ENCODE measurements around the gene DOK5.

The DOK5 gene

DNA sequence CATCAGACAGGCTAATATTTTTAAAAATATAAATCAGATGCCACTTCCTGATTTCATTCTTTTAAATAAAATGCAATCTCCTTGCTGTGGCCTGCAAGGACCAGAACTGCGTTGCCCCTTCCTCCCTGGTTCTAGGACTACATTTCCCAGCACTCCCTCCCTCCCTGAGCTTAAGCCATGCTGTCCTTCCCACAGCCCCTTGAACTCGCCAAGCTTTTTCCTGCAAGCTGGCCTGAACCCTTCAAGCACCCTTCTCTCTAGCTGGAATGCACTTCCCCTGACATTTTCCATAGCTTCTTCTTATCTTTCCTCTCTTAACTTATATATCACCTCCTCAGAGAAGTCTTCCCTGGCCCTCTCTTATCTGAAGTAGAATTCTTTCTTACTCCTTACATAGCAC, 6.1 kb upstream of the DOK5 start:
- H3K9me3 ChIP-seq, result no peaks in the 10 kb centered on the region
- no peak for TF ChIP-seq Cebpa-rat (IDR thresholded peaks at IDR 0.05)
- H3K27me3 ChIP-seq, result no peaks in the 10 kb centered on the region

DNA sequence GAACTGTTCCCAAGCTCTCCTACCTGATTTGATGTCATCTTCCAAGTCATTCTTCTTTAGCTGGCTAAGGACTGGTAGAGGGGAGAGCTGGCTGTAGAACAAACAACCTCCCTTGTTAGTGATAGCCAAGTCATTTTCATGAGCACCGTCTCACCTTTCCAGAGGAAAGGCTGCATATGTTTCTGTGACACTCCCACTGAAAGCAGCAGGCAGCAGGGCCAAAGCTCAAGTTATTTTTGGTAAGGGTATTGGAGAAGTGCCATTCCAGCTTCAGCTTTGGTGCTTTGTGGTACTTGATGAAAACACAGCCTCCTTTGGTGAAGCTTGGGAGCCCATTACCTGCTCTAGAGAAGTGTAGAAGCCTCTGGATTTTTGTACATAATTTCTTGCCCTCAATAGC, 5.4 kb upstream of the DOK5 start:
- H3K4me1 ChIP-seq, result no peaks in the 10 kb centered on the region
- no peak overlapping the region for H3K27ac ChIP-seq
- TF ChIP-seq Cebpa-rat (IDR thresholded peaks at IDR 0.05), result no peak
- no peak overlapping the region for H3K4me2 ChIP-seq
- H3K36me3 ChIP-seq, result no peaks in the 10 kb centered on the region
- no peak overlapping the region for H3K4me3 ChIP-seq
- no peaks in the 10 kb centered on the region; the same call in 1 of the 2 replicates for H3K9me3 ChIP-seq
- H3K9ac ChIP-seq, result no peak overlapping the region
- H3K27me3 ChIP-seq, result no peaks in the 10 kb centered on the region
- no peaks in the 10 kb centered on the region for H4K20me1 ChIP-seq

More for the DNA sequence above, 6.1 kb upstream of the DOK5 start:
- no peaks in the 10 kb centered on the region for H4K20me1 ChIP-seq
- no peaks in the 10 kb centered on the region for H3K4me1 ChIP-seq
- H3K36me3 ChIP-seq, result no peaks in the 10 kb centered on the region
- no peak overlapping the region for H3K27ac ChIP-seq
- no peak overlapping the region for H3K4me3 ChIP-seq
- no peak overlapping the region for H3K4me2 ChIP-seq
- H3K9ac ChIP-seq, result no peak overlapping the region

- no peak overlapping the region for H3K4me2 ChIP-seq
- H3K4me1 ChIP-seq, result no peaks in the 10 kb centered on the region
- no peak overlapping the region for H3K4me3 ChIP-seq
- H3K9me3 ChIP-seq, result peaks cover 5% of the 10 kb centered on the region
- H3K27ac ChIP-seq, result no peak overlapping the region
- no peaks in the 10 kb centered on the region for H3K27me3 ChIP-seq
- no peak for TF ChIP-seq Cebpa-rat (IDR thresholded peaks at IDR 0.05)
- H4K20me1 ChIP-seq, result no peaks in the 10 kb centered on the region
- H3K36me3 ChIP-seq, result no peaks in the 10 kb centered on the region
- no peak overlapping the region for H3K9ac ChIP-seq
Observed at GRCh38 chr20:54470697-54471096, 4.7 kb upstream of the DOK5 start.

- no peak for TF ChIP-seq Cebpa-rat (IDR thresholded peaks at IDR 0.05)
- H3K27ac ChIP-seq, result no peak overlapping the region
- no peaks in the 10 kb centered on the region for H4K20me1 ChIP-seq
- H3K4me1 ChIP-seq, result no peaks in the 10 kb centered on the region
- no peak overlapping the region for H3K9ac ChIP-seq
- no peak overlapping the region for H3K4me3 ChIP-seq
- H3K36me3 ChIP-seq, result no peaks in the 10 kb centered on the region
- H3K4me2 ChIP-seq, result no peak overlapping the region
- no peaks in the 10 kb centered on the region for H3K27me3 ChIP-seq
- peaks cover 13% of the 10 kb centered on the region for H3K9me3 ChIP-seq
Observed at GRCh38 chr20:54472607-54473006, 2.8 kb upstream of the DOK5 start.

DNA sequence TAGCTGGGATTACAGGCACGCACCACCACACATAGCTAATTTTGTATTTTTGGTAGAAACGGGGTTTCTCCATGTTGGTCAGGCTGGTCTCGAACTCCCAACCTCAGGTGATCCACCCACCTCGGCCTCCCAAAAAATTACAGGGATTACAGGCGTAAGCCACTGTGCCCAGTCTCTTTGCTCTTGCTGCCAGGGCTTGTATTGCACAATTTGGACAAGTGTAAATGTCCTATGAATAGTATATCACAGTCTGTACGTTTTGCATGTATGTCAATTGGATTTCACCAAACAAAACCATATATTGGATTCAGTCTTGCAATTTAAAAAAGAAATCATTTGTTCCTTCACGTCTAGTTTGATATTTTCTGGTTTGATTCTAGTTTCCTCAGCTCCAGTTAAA, 2.1 kb upstream of the DOK5 start:
- H3K9ac ChIP-seq, result no peak overlapping the region
- no peaks in the 10 kb centered on the region for H3K36me3 ChIP-seq
- H3K27me3 ChIP-seq, result no peaks in the 10 kb centered on the region
- H3K4me3 ChIP-seq, result no peak overlapping the region
- TF ChIP-seq Cebpa-rat (IDR thresholded peaks at IDR 0.05), result no peak
- H3K9me3 ChIP-seq, result peaks cover 13% of the 10 kb centered on the region
- H4K20me1 ChIP-seq, result no peaks in the 10 kb centered on the region
- H3K27ac ChIP-seq, result no peak overlapping the region
- no peaks in the 10 kb centered on the region for H3K4me1 ChIP-seq
- H3K4me2 ChIP-seq, result no peak overlapping the region

DNA sequence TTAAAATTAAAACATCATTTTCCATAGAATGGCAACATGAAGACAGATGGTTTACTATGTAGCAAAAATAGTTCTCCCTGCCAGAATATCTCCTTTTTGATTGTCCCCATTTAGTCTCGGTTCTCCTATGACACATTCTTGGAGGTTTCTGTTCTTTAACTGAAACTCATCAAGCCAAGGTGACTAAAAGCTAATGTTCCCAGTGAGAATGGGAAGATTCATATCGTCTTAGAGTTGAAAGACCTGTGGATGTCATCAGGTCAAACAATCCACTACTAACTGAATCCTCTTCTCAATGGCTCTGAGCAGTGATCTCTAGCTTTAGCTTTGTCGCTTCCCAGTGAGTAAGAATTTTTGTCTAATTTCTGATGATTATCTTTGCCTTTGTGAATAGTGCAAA, 1.3 kb upstream of the DOK5 start:
- no peak for TF ChIP-seq Cebpa-rat (IDR thresholded peaks at IDR 0.05)
- no peak overlapping the region for H3K9ac ChIP-seq

GRCh38 chr20:54474866-54475265, 527 bp upstream of the DOK5 start:
- Histone ChIP-seq H3K4me2 (no peak overlapping the region), H3K27ac (no peak overlapping the region), H3K9ac (no peak overlapping the region), H3K4me3 (no peak overlapping the region), H3K9me3 (peaks cover 13% of the 10 kb centered on the region), H3K27me3 (no peaks in the 10 kb centered on the region), H3K36me3 (no peaks in the 10 kb centered on the region), H4K20me1 (no peaks in the 10 kb centered on the region), H3K4me1 (no peaks in the 10 kb centered on the region)
- no peak for TF ChIP-seq Cebpa-rat (IDR thresholded peaks at IDR 0.05)

More for the DNA sequence above, 1.3 kb upstream of the DOK5 start:
- peaks cover 13% of the 10 kb centered on the region for H3K9me3 ChIP-seq
- no peak overlapping the region for H3K27ac ChIP-seq
- no peak overlapping the region for H3K4me2 ChIP-seq
- no peak overlapping the region for H3K4me3 ChIP-seq
- H3K4me1 ChIP-seq, result no peaks in the 10 kb centered on the region
- no peaks in the 10 kb centered on the region for H3K36me3 ChIP-seq
- H4K20me1 ChIP-seq, result no peaks in the 10 kb centered on the region
- no peaks in the 10 kb centered on the region for H3K27me3 ChIP-seq

GRCh38 chr20:54476169-54477009, 996 bp downstream of the DOK5 start:
- TF ChIP-seq Cebpa-rat (IDR thresholded peaks at IDR 0.05), result no peak
- Histone ChIP-seq H3K4me1 (no peaks in the 10 kb centered on the region), H3K27ac (no peak overlapping the region), H3K9ac (no peak overlapping the region), H3K36me3 (no peaks in the 10 kb centered on the region), H4K20me1 (no peaks in the 10 kb centered on the region), H3K4me2 (no peak overlapping the region), H3K4me3 (no peak overlapping the region), H3K27me3 (no peaks in the 10 kb centered on the region), H3K9me3 (peaks cover 13% of the 10 kb centered on the region)

DNA sequence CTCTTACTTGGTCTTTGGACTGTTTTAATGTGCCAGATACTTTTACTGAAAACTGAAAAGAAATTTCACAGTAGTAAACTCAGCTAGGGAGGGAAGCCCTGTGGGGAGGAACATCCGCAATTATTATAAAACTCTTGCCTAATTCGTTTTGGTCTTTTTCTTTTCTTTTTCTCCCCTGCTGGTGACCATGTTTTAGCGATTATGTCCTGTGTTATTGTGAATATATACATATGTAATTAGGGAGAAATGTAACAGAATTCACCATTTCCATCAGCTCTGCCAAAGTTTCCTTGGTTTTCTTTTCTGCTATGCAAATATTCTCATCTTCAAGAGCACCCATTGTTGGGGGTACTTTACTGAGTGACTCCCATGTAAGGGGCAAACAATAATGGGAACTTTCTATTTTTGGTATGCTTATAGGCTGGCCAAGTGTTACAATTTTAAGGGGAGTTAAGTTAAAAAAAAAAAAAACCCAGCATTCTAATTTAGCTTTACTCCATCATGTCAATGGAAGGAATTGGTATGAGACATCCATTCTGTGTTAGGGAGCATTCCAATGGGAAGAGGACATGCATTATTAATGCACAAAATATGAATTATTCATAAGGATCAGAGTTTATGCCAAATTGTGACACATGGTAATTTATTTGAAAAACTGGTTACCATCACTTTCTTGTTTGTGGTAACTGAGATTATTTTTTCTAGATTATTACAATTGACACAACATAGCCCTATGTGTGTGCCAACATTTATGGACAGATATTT, 2.0 kb downstream of the DOK5 start:
- H4K20me1 ChIP-seq, result no peaks in the 10 kb centered on the region
- no peak overlapping the region for H3K9ac ChIP-seq
- TF ChIP-seq Cebpa-rat (IDR thresholded peaks at IDR 0.05), result no peak
- H3K27me3 ChIP-seq, result no peaks in the 10 kb centered on the region
- H3K9me3 ChIP-seq, result peaks cover 13% of the 10 kb centered on the region
- no peaks in the 10 kb centered on the region for H3K36me3 ChIP-seq
- no peak overlapping the region for H3K4me2 ChIP-seq
- H3K4me1 ChIP-seq, result no peaks in the 10 kb centered on the region
- no peak overlapping the region for H3K27ac ChIP-seq
- no peak overlapping the region for H3K4me3 ChIP-seq
